ENCODE results near the gene STAU1.

STAU1 gene

GRCh38 chr20:49174183-49174582 is 14.0 kb downstream of the STAU1 start:
- no peak overlapping the region for H3K14ac ChIP-seq (ENCODE audit: low read length)
- DNase-seq (ENCODE audit: low spot score), result no peak
- WGBS, 2 donors (ENCODE audit: extremely low coverage in 2 of 2, insufficient read length in 2 of 2, insufficient replicate concordance in 1 of 2), result no CpG with 5 or more reads among the region's 6 CpGs
- no peak overlapping the region for H3K9ac ChIP-seq (ENCODE audit: low read depth, low read length, poor library complexity)
- H3K4ac ChIP-seq (ENCODE audit: low read length), result no peak overlapping the region
- H2BK12ac ChIP-seq (ENCODE audit: low read length), result no peak overlapping the region
- H2AFZ ChIP-seq (ENCODE audit: low read length), result no peak overlapping the region
- peaks cover 2 to 53% of the 10 kb centered on the region in 2 donors for H3K36me3 ChIP-seq (replicated peaks in 1 of 2; ENCODE audit: control insufficient read depth in 2 of 2, insufficient read depth in 2 of 2, low read length in 2 of 2)
- no peak overlapping the region for H3K4me3 ChIP-seq (ENCODE audit: low read length in 2 of 2)
- H3K4me1 ChIP-seq (ENCODE audit: control insufficient read depth in 2 of 2, insufficient read depth in 1 of 2, low read depth in 1 of 2, low read length in 2 of 2), result no peaks in the 10 kb centered on the region
- no peak overlapping the region for H2BK120ac ChIP-seq (ENCODE audit: low read depth, low read length)
- no peaks in the 10 kb centered on the region for H3K27me3 ChIP-seq (ENCODE audit: control insufficient read depth in 3 of 3, insufficient read depth in 3 of 3, low read depth in 1 of 3, low read length in 3 of 3)
- H3K18ac ChIP-seq (ENCODE audit: low read length), result no peak overlapping the region
- no peak overlapping the region for H3K23ac ChIP-seq (ENCODE audit: low read depth, low read length, poor library complexity)
- no peak overlapping the region for H3K27ac ChIP-seq (replicated peaks; ENCODE audit: low read length)
- H3K79me1 ChIP-seq (ENCODE audit: low read depth, low read length), result peaks cover 2% of the 10 kb centered on the region
- no peak overlapping the region for H4K8ac ChIP-seq (ENCODE audit: low read depth, low read length)
- H2BK5ac ChIP-seq (ENCODE audit: low read length), result no peak overlapping the region
- H4K91ac ChIP-seq (ENCODE audit: low read depth, low read length, poor library complexity), result no peak overlapping the region
- no peak overlapping the region for H2AK5ac ChIP-seq (ENCODE audit: low read depth, low read length)
- no peak overlapping the region for H3K4me2 ChIP-seq (ENCODE audit: insufficient read depth, low read length, poor library complexity, severe bottlenecking)
- peaks cover 0 to 3% of the 10 kb centered on the region in 2 donors for H3K9me3 ChIP-seq (replicated peaks in 1 of 2; ENCODE audit: control insufficient read depth in 2 of 2, insufficient read depth in 1 of 2, low read depth in 1 of 2, low read length in 2 of 2)
- H2BK15ac ChIP-seq (ENCODE audit: low read length), result no peak overlapping the region

- Histone ChIP-seq H2AFZ (ENCODE audit: low read length) (no peak overlapping the region), H4K8ac (ENCODE audit: low read depth, low read length) (no peak overlapping the region), H2BK5ac (ENCODE audit: low read length) (no peak overlapping the region), H3K9me3 (replicated peaks in 1 of 2; ENCODE audit: control insufficient read depth in 2 of 2, insufficient read depth in 1 of 2, low read depth in 1 of 2, low read length in 2 of 2) (no peaks in the 10 kb centered on the region), H3K18ac (ENCODE audit: low read length) (no peak overlapping the region), H2AK5ac (ENCODE audit: low read depth, low read length) (no peak overlapping the region), H3K4me1 (ENCODE audit: control insufficient read depth in 2 of 2, insufficient read depth in 1 of 2, low read depth in 1 of 2, low read length in 2 of 2) (peaks cover 0 to 5% of the 10 kb centered on the region in 2 donors), H3K9ac (ENCODE audit: low read depth, low read length, poor library complexity) (no peak overlapping the region), H3K27me3 (ENCODE audit: control insufficient read depth in 3 of 3, insufficient read depth in 3 of 3, low read depth in 1 of 3, low read length in 3 of 3) (no peaks in the 10 kb centered on the region), H3K27ac (replicated peaks; ENCODE audit: low read length) (no peak overlapping the region), H3K4me2 (ENCODE audit: insufficient read depth, low read length, poor library complexity, severe bottlenecking) (no peak overlapping the region), H4K91ac (ENCODE audit: low read depth, low read length, poor library complexity) (no peak overlapping the region), H2BK15ac (ENCODE audit: low read length) (no peak overlapping the region), H3K4ac (ENCODE audit: low read length) (no peak overlapping the region), H3K36me3 (replicated peaks in 1 of 2; ENCODE audit: control insufficient read depth in 2 of 2, insufficient read depth in 2 of 2, low read length in 2 of 2) (peaks cover 2 to 42% of the 10 kb centered on the region in 2 donors), H3K23ac (ENCODE audit: low read depth, low read length, poor library complexity) (no peak overlapping the region), H2BK120ac (ENCODE audit: low read depth, low read length) (no peak overlapping the region), H2BK12ac (ENCODE audit: low read length) (no peak overlapping the region), H3K4me3 (ENCODE audit: low read length in 2 of 2) (no peak overlapping the region), H3K79me1 (ENCODE audit: low read depth, low read length) (peaks cover 2% of the 10 kb centered on the region), H3K14ac (ENCODE audit: low read length) (no peak overlapping the region)
- DNase-seq (ENCODE audit: low spot score), result no peak
- no CpG with 5 or more reads among the region's 1 CpG for WGBS, 2 donors (ENCODE audit: extremely low coverage in 2 of 2, insufficient read length in 2 of 2, insufficient replicate concordance in 1 of 2)
Measured at GRCh38 chr20:49172413-49172812, 15.7 kb downstream of the STAU1 start.

GRCh38 chr20:49171909-49172308 is 16.2 kb downstream of the STAU1 start:
- Histone ChIP-seq H3K9ac (ENCODE audit: low read depth, low read length, poor library complexity) (no peak overlapping the region), H3K36me3 (replicated peaks in 1 of 2; ENCODE audit: control insufficient read depth in 2 of 2, insufficient read depth in 2 of 2, low read length in 2 of 2) (peaks cover 2 to 42% of the 10 kb centered on the region in 2 donors), H3K79me1 (ENCODE audit: low read depth, low read length) (peaks cover 2% of the 10 kb centered on the region), H2AFZ (ENCODE audit: low read length) (no peak overlapping the region), H3K4ac (ENCODE audit: low read length) (no peak overlapping the region), H4K91ac (ENCODE audit: low read depth, low read length, poor library complexity) (no peak overlapping the region), H3K27me3 (ENCODE audit: control insufficient read depth in 3 of 3, insufficient read depth in 3 of 3, low read depth in 1 of 3, low read length in 3 of 3) (no peaks in the 10 kb centered on the region), H3K27ac (replicated peaks; ENCODE audit: low read length) (no peak overlapping the region), H4K8ac (ENCODE audit: low read depth, low read length) (no peak overlapping the region), H3K18ac (ENCODE audit: low read length) (no peak overlapping the region), H3K23ac (ENCODE audit: low read depth, low read length, poor library complexity) (no peak overlapping the region), H3K9me3 (replicated peaks in 1 of 2; ENCODE audit: control insufficient read depth in 2 of 2, insufficient read depth in 1 of 2, low read depth in 1 of 2, low read length in 2 of 2) (no peaks in the 10 kb centered on the region), H2BK120ac (ENCODE audit: low read depth, low read length) (no peak overlapping the region), H2AK5ac (ENCODE audit: low read depth, low read length) (no peak overlapping the region), H3K4me1 (ENCODE audit: control insufficient read depth in 2 of 2, insufficient read depth in 1 of 2, low read depth in 1 of 2, low read length in 2 of 2) (peaks cover 0 to 5% of the 10 kb centered on the region in 2 donors), H2BK15ac (ENCODE audit: low read length) (no peak overlapping the region), H3K14ac (ENCODE audit: low read length) (no peak overlapping the region), H3K4me3 (ENCODE audit: low read length in 2 of 2) (no peak overlapping the region), H2BK5ac (ENCODE audit: low read length) (no peak overlapping the region), H3K4me2 (ENCODE audit: insufficient read depth, low read length, poor library complexity, severe bottlenecking) (no peak overlapping the region), H2BK12ac (ENCODE audit: low read length) (no peak overlapping the region)
- no peak for DNase-seq (ENCODE audit: low spot score)

- no peak overlapping the region for H4K8ac ChIP-seq (ENCODE audit: low read depth, low read length)
Measured at GRCh38 chr20:49170714-49171113, 17.4 kb downstream of the STAU1 start.

More at GRCh38 chr20:49170714-49171113, 17.4 kb downstream of the STAU1 start:
- Histone ChIP-seq H3K18ac (ENCODE audit: low read length) (no peak overlapping the region), H3K79me1 (ENCODE audit: low read depth, low read length) (peaks cover 2% of the 10 kb centered on the region), H3K9ac (ENCODE audit: low read depth, low read length, poor library complexity) (no peak overlapping the region), H3K14ac (ENCODE audit: low read length) (no peak overlapping the region), H4K91ac (ENCODE audit: low read depth, low read length, poor library complexity) (no peak overlapping the region), H2BK5ac (ENCODE audit: low read length) (no peak overlapping the region), H3K9me3 (replicated peaks in 1 of 2; ENCODE audit: control insufficient read depth in 2 of 2, insufficient read depth in 1 of 2, low read depth in 1 of 2, low read length in 2 of 2) (no peaks in the 10 kb centered on the region), H3K4me2 (ENCODE audit: insufficient read depth, low read length, poor library complexity, severe bottlenecking) (no peak overlapping the region), H3K27me3 (ENCODE audit: control insufficient read depth in 3 of 3, insufficient read depth in 3 of 3, low read depth in 1 of 3, low read length in 3 of 3) (no peaks in the 10 kb centered on the region), H3K27ac (replicated peaks; ENCODE audit: low read length) (no peak overlapping the region), H3K4ac (ENCODE audit: low read length) (no peak overlapping the region), H2AFZ (ENCODE audit: low read length) (no peak overlapping the region), H2AK5ac (ENCODE audit: low read depth, low read length) (no peak overlapping the region), H3K4me3 (ENCODE audit: low read length in 2 of 2) (no peak overlapping the region), H3K36me3 (replicated peaks in 1 of 2; ENCODE audit: control insufficient read depth in 2 of 2, insufficient read depth in 2 of 2, low read length in 2 of 2) (peaks cover 5 to 44% of the 10 kb centered on the region in 2 donors), H3K23ac (ENCODE audit: low read depth, low read length, poor library complexity) (no peak overlapping the region), H2BK12ac (ENCODE audit: low read length) (no peak overlapping the region), H3K4me1 (ENCODE audit: control insufficient read depth in 2 of 2, insufficient read depth in 1 of 2, low read depth in 1 of 2, low read length in 2 of 2) (peaks cover 0 to 5% of the 10 kb centered on the region in 2 donors), H2BK15ac (ENCODE audit: low read length) (no peak overlapping the region), H2BK120ac (ENCODE audit: low read depth, low read length) (no peak overlapping the region)
- no CpG with 5 or more reads among the region's 2 CpGs for WGBS, 2 donors (ENCODE audit: extremely low coverage in 2 of 2, insufficient read length in 2 of 2, insufficient replicate concordance in 1 of 2)
- DNase-seq (ENCODE audit: low spot score), result no peak
